Common myeloid progenitor, CD34-positive (primary cell): ENCODE measurements around the gene DPYD.

ENCODE experiments used
- CTCF ChIA-PET: fragments of 350-600 bp; sonication (Branson Sonifier 250); formaldehyde crosslinking; loops from one replicate; lab custom pipeline; 2021; ENCODE audit warnings: antibody characterized with exemption; lab: Charles Lee
- POLR2A ChIA-PET: fragments of 350-600 bp; sonication (Branson Sonifier 250); formaldehyde crosslinking; loops from one replicate; lab custom pipeline; 2021; ENCODE audit warnings: antibody characterized with exemption; lab: Charles Lee
- DNase-seq, 3 donors: peaks; one replicate each; pipeline versions ENCODE4 v3.0.0 to v3.0.0-alpha.2; 2013
- H3K27ac ChIP-seq, 2 experiments: 1 replicate in 1 of 2; 2 replicates in 1 of 2; pipeline ENCODE4 v1.7.0; 2013; ENCODE audit warnings: inconsistent platforms in 2 of 2, low read length in 2 of 2, mild to moderate bottlenecking in 2 of 2, low read depth in 1 of 2, moderate library complexity in 1 of 2; ENCODE audit not compliant: severe bottlenecking in 2 of 2, insufficient read depth in 1 of 2, poor library complexity in 1 of 2
- H3K27me3 ChIP-seq, 5 experiments: replicated peaks in 2 of 5; 1 replicate in 3 of 5; 2 replicates in 2 of 5; pipeline versions ENCODE4 v1.6.1 to v1.7.0; 2013; ENCODE audit warnings: low read length in 4 of 5, mild to moderate bottlenecking in 2 of 5, moderate library complexity in 2 of 5, inconsistent platforms in 1 of 5; ENCODE audit not compliant: insufficient read depth in 5 of 5, control insufficient read depth in 4 of 5
- H3K36me3 ChIP-seq, 4 experiments: 1 replicate in 2 of 4; 2 replicates in 2 of 4; pipeline versions ENCODE4 v1.6.1 to v1.7.0; 2013; ENCODE audit warnings: low read length in 3 of 4, control low read depth in 1 of 4, mild to moderate bottlenecking in 1 of 4; ENCODE audit not compliant: control insufficient read depth in 4 of 4, insufficient read depth in 4 of 4
- H3K4me1 ChIP-seq, 4 experiments: 1 replicate in 3 of 4; 2 replicates in 1 of 4; pipeline versions ENCODE4 v1.6.1 to v1.7.1; 2013; ENCODE audit warnings: low read length in 3 of 4, mild to moderate bottlenecking in 3 of 4, control low read depth in 1 of 4, inconsistent platforms in 1 of 4, moderate library complexity in 1 of 4; ENCODE audit not compliant: control insufficient read depth in 4 of 4, insufficient read depth in 4 of 4; ENCODE audit errors: control extremely low read depth in 1 of 4
- H3K4me3 ChIP-seq, 7 experiments: 1 replicate in 4 of 7; 2 replicates in 3 of 7; pipeline versions ENCODE4 v1.5.1 to v1.7.0; 2013; ENCODE audit warnings: mild to moderate bottlenecking in 7 of 7, low read length in 6 of 7, moderate library complexity in 6 of 7, inconsistent platforms in 2 of 7, low read depth in 2 of 7, control low read depth in 1 of 7; ENCODE audit not compliant: insufficient read depth in 4 of 7, control insufficient read depth in 1 of 7; ENCODE audit errors: extremely low read depth in 1 of 7
- H3K9me3 ChIP-seq, 5 experiments: 1 replicate in 4 of 5; 2 replicates in 1 of 5; pipeline versions ENCODE4 v1.6.1 to v1.7.1; 2013; ENCODE audit warnings: low read length in 4 of 5, mild to moderate bottlenecking in 2 of 5, inconsistent platforms in 1 of 5, low read depth in 1 of 5, moderate library complexity in 1 of 5; ENCODE audit not compliant: control insufficient read depth in 4 of 5, insufficient read depth in 2 of 5; ENCODE audit errors: control extremely low read depth in 1 of 5
- WGBS: methylation state at CpG from one replicate; pipeline ENCODE4 v1.1.5; 2013; ENCODE audit not compliant: insufficient coverage; 5-methylcytosine and 5-hydroxymethylcytosine counted together

DPYD gene

GRCh38 chr1:97849345-97850340 is 71.2 kb downstream of the DPYD start:
- WGBS = 0% methylated on average over 1 of the region's 4 CpGs
- peaks cover 6 to 37% (median 25%) of the 10 kb centered on the region in 4 experiments for H3K4me1 ChIP-seq
- peaks cover 0 to 13% (median 7%) of the 10 kb centered on the region in 5 experiments for H3K9me3 ChIP-seq
- peak overlapping the region in 5 of 7 experiments; percentile 28 to 65 (median 53) for H3K4me3 ChIP-seq
- POLR2A ChIA-PET = interaction anchor here (0.6 kb wide), 1 partner anchor 17 kb away, joined by 3 read pairs; no protein-coding TSS in a partner anchor
- no peaks in the 10 kb centered on the region for H3K27me3 ChIP-seq
- peak; percentile 56 to 90 (median 82) for DNase-seq
- CTCF ChIA-PET = interaction anchor here (1.3 kb wide), 1 partner anchor 29 kb away, joined by 3 read pairs; no protein-coding TSS in a partner anchor
- peaks cover 3 to 16% (median 6%) of the 10 kb centered on the region in 4 experiments for H3K36me3 ChIP-seq
- peak overlapping the region; percentile 62 to 77 for H3K27ac ChIP-seq

DNA sequence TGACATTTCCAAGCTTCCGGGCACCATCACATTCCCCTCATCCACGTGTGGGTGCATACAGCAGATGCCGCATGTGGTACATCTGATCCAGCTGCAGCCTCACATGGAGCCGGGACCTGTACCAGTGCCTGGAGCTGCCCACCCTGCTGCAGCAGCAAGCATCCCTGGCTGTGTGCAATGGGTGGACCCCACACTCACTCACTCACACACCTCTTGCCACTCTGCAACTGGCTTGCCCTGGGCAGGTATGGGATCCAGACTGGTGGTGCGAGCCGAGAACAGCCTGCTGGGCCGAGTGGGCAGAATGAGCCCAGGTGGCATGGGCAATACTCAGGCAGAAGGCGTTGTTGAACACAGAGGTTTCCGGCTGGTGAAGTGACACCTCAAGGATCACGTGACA is 75.0 kb downstream of the DPYD start:
- peaks cover 6 to 27% (median 22%) of the 10 kb centered on the region in 4 experiments for H3K4me1 ChIP-seq
- WGBS = 98% methylated on average over 9 of the region's 10 CpGs
- H3K27ac ChIP-seq = no peak overlapping the region
- no peak overlapping the region for H3K4me3 ChIP-seq
- no peak for DNase-seq
- H3K36me3 ChIP-seq = peaks cover 0 to 16% (median 6%) of the 10 kb centered on the region in 4 experiments
- ChIA-PET POLR2A (no interaction called here), CTCF (interaction anchor here (0.8 to 1.6 kb wide), 2 partner anchors 11 to 13 kb away, joined by 3 read pairs; no protein-coding TSS in a partner anchor)
- no peaks in the 10 kb centered on the region for H3K27me3 ChIP-seq
- peaks cover 0 to 15% (median 7%) of the 10 kb centered on the region in 5 experiments for H3K9me3 ChIP-seq

DNA sequence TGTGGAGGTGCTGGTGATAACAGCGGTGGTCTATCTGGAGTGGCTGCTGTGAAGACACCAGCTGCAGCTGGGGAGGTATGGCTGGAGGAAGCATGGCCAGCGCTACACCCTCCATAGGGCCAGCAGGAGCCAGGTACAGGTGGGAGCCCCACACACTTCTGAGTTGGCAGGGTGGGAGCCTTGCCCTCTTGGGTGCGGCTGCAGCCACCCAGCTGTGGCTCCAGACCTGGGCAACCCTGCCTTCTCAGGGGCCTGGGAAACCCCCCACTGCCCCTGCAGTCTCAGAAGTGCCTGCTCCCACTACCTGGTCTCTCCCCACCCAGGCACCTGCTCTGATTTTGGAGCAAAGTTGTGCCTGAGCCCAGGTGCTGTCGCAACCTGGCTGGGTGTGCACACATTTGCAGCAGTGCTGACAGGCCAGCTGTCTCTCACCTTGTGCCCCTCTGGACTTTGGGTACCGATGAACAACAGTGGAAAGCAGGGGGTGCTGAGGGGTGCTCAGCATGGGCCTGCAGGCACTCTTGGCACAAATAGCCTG is 76.2 kb downstream of the DPYD start:
- CTCF ChIA-PET = no interaction called here
- POLR2A ChIA-PET = no interaction called here
- Histone ChIP-seq H3K27ac (no peak overlapping the region), H3K9me3 (peaks cover 0 to 15% (median 7%) of the 10 kb centered on the region in 5 experiments), H3K36me3 (peaks cover 0 to 16% (median 6%) of the 10 kb centered on the region in 4 experiments), H3K4me1 (peaks cover 3 to 16% (median 14%) of the 10 kb centered on the region in 4 experiments), H3K4me3 (no peak overlapping the region), H3K27me3 (no peaks in the 10 kb centered on the region)
- 96% methylated on average over 5 of the region's 5 CpGs for WGBS
- DNase-seq = no peak

DNA sequence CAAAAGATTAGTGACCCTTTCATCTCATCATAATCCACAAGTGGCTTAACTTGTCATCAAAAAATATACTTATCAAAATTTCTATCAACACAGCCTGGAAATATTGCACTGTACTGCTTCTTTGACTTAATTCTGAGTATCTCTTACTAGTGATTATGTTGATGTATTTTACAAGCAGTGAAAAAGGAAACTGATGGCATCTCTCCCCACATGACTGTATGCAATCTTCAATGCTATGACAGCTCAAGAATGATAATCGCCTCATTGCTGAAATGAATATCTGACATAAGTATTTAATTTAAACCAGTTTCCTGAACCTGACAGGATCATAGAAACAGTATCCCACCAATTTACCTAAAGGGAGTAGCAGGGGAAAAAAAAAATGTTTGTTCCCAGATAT is 79.5 kb downstream of the DPYD start:
- Histone ChIP-seq H3K36me3 (peaks cover 0 to 16% (median 6%) of the 10 kb centered on the region in 4 experiments), H3K9me3 (peaks cover 0 to 15% (median 7%) of the 10 kb centered on the region in 5 experiments), H3K27ac (no peak overlapping the region), H3K4me1 (no peaks in the 10 kb centered on the region), H3K27me3 (no peaks in the 10 kb centered on the region), H3K4me3 (no peak overlapping the region)
- ChIA-PET POLR2A (no interaction called here), CTCF (no interaction called here)
- DNase-seq = no peak
- WGBS = no CpG with 5 or more reads among the region's 1 CpG

GRCh38 chr1:97837161-97837560 is 83.7 kb downstream of the DPYD start:
- Histone ChIP-seq H3K4me3 (no peak overlapping the region), H3K4me1 (no peaks in the 10 kb centered on the region), H3K27me3 (no peaks in the 10 kb centered on the region), H3K27ac (no peak overlapping the region), H3K36me3 (no peaks in the 10 kb centered on the region), H3K9me3 (no peaks in the 10 kb centered on the region)
- ChIA-PET CTCF (no interaction called here), POLR2A (no interaction called here)
- no CpG with 5 or more reads among the region's 1 CpG for WGBS
- DNase-seq = no peak

DNA sequence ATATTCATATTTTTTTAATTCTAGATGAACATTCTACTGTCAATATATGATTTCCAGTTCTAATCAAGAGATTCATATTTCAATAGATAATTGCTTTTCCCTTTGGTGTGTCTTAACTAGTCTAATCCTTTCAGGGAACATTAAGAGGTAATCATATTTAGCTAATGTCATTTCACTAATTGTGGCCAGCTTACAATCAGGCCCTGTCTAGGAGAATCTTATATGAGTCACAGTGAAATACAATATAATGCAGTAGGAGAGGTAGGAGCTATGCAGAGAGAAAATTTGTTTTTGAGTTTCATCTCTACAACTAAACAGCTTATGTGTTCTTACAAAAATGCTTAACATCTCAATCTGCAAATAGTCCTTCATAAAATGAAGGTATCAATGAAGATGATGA is 85.9 kb downstream of the DPYD start:
- DNase-seq = no peak
- no peaks in the 10 kb centered on the region for H3K4me1 ChIP-seq
- no peak overlapping the region for H3K4me3 ChIP-seq
- H3K27ac ChIP-seq = no peak overlapping the region
- H3K9me3 ChIP-seq = no peaks in the 10 kb centered on the region
- H3K36me3 ChIP-seq = peaks cover 0 to 1% (median 0%) of the 10 kb centered on the region in 4 experiments
- no peaks in the 10 kb centered on the region for H3K27me3 ChIP-seq
- ChIA-PET CTCF (interaction anchor here (0.8 kb wide), 1 partner anchor 11 kb away, joined by 3 read pairs; no protein-coding TSS in a partner anchor), POLR2A (no interaction called here)
